Measurements from ENCODE around the gene NRCAM.

NRCAM gene

GRCh38 chr7:108253275-108254044 lies 202.8 kb downstream of the NRCAM start:
- H3K27ac ChIP-seq = no peak overlapping the region
- no peak for TF ChIP-seq CTCF (conservative IDR thresholded peaks at IDR 0.05)
- no peak for TF ChIP-seq ZFX (IDR thresholded peaks at IDR 0.05)

- TF ChIP-seq CTCF (conservative IDR thresholded peaks at IDR 0.05) (no peak), ZFX (IDR thresholded peaks at IDR 0.05) (no peak)
- H3K27ac ChIP-seq = no peak overlapping the region
These were observed 204.1 kb downstream of the NRCAM start for GRCh38 chr7:108252177-108252576.

- H3K27ac ChIP-seq = no peak overlapping the region
- TF ChIP-seq ZFX (IDR thresholded peaks at IDR 0.05) (no peak), CTCF (conservative IDR thresholded peaks at IDR 0.05) (no peak)
These were observed 204.5 kb downstream of the NRCAM start for GRCh38 chr7:108251700-108252099.

- no peak overlapping the region for H3K27ac ChIP-seq
- TF ChIP-seq CTCF (conservative IDR thresholded peaks at IDR 0.05) = no peak
These were observed 206.8 kb downstream of the NRCAM start for GRCh38 chr7:108249453-108249852.

GRCh38 chr7:108248821-108249220 lies 207.4 kb downstream of the NRCAM start:
- H3K27ac ChIP-seq = no peak overlapping the region
- no peak for TF ChIP-seq CTCF (conservative IDR thresholded peaks at IDR 0.05)
- no peak for TF ChIP-seq ZFX (IDR thresholded peaks at IDR 0.05)

GRCh38 chr7:108248418-108248817 lies 207.8 kb downstream of the NRCAM start:
- TF ChIP-seq CTCF (conservative IDR thresholded peaks at IDR 0.05) (no peak), ZFX (IDR thresholded peaks at IDR 0.05) (no peak)
- no peak overlapping the region for H3K27ac ChIP-seq

- no peak for TF ChIP-seq CTCF (conservative IDR thresholded peaks at IDR 0.05)
- no peak for TF ChIP-seq ZFX (IDR thresholded peaks at IDR 0.05)
- H3K27ac ChIP-seq = no peak overlapping the region
These were observed 208.6 kb downstream of the NRCAM start for GRCh38 chr7:108247614-108248013.

All from C4-2B (cell line).